Mucosa of descending colon (tissue), 3 donors: ENCODE data around the gene SLC39A7. TPM values are rescaled to one million over a fixed set of nuclear protein-coding genes. Genes with fewer than 3 reads are reported as not detected.
A peak's percentile ranks its signal among the peaks of the same experiment; 100 is the strongest.

Experiments
- ATAC-seq: fragments of 200-7000 bp; cut with Tn5 transposase; one replicate; pipeline ENCODE4 v1.9.1; 2020; ENCODE audit warnings: mild to moderate bottlenecking, moderate library complexity
- DNase-seq, 3 donors: peaks; one replicate each; pipeline ENCODE4 v3.0.0-alpha.2; 2020
- H3K36me3 ChIP-seq: fragments of 200-600 bp; one replicate; pipeline ENCODE4 v1.8.0; 2021; ENCODE audit warnings: low read depth, mild to moderate bottlenecking
- H3K4me1 ChIP-seq: fragments of 200-600 bp; one replicate; pipeline ENCODE4 v1.8.0; 2021; ENCODE audit warnings: low read depth, mild to moderate bottlenecking
- H3K4me3 ChIP-seq: fragments of 200-600 bp; one replicate; pipeline ENCODE4 v1.8.0; 2021; ENCODE audit warnings: mild to moderate bottlenecking
- H3K9me3 ChIP-seq: fragments of 200-600 bp; one replicate; pipeline ENCODE4 v1.8.0; 2021; ENCODE audit warnings: mild to moderate bottlenecking
- CTCF ChIP-seq: fragments of 200-600 bp; IDR thresholded peaks from one replicate; pipeline ENCODE4 v1.8.0; 2022; ENCODE audit warnings: antibody characterized with exemption, mild to moderate bottlenecking
- intact Hi-C, 2 donors: fragments of 100-400 bp; cut with DNase I in 1 of 2; cut with micrococcal nuclease in 1 of 2; formaldehyde crosslinking; loops; one replicate each; pipeline versions ENCODE4 v1.11.0 to v1.11.1; 2022; cut with DNase I, micrococcal nuclease
- long read RNA-seq, 2 donors: library from polyadenylated mRNA; unstranded; transcript quantifications; one replicate each; pipeline ENCODE4 v2.0.0, GENCODE V29; 2019 to 2021
- total RNA-seq, 3 donors: library from RNA; stranded (reverse); fragmentation: NEBNext Ultra II Directional in 2 of 3; extraction: Animal tissue kit (Norgen Biotek cat#: 25700) in 2 of 3; gene quantifications; one replicate each; pipeline versions ENCODE4 v1.2.1 to v1.2.4, GENCODE V29; 2021 to 2023
- donor health status: DM: no; HTN: no; CAD: no; lungs with moderate emphysema.
- donor health status: DM: no; HTN: no; CAD: no.
- donor health status: DM: no; HTN: yes; CAD: no.

The SLC39A7 gene
- 100 to 1,000 TPM in 2 of 3 donors, 10 to 100 TPM in 1; 96.9 to 159 (median 106) TPM for total RNA-seq
- long read RNA-seq, donor 1, transcript SLC39A7-202 (7 exons, 2,409 nt), result major isoform, 8 of 17 reads
- long read RNA-seq, donor 1, transcript SLC39A7-201 (8 exons, 2,153 nt), result major isoform, 8 of 17 reads
- long read RNA-seq, donor 1, partial matches to known transcripts, result 1 of 17 reads
- long read RNA-seq, donor 1, other reads (novel, unspliced or antisense), result 0 of 17 reads
- long read RNA-seq, donor 2, partial matches to known transcripts, result 3 of 7 reads
- long read RNA-seq, donor 2, other reads (novel, unspliced or antisense), result 1 of 7 reads

- Histone ChIP-seq H3K4me1 (peaks cover 44% of the 10 kb centered on the region), H3K9me3 (no peaks in the 10 kb centered on the region), H3K36me3 (peaks cover 8% of the 10 kb centered on the region), H3K4me3 (peak within 1 kb of the TSS; percentile 86)
- ATAC-seq (peak; percentile 82), DNase-seq (peak; percentile 99)
- TF ChIP-seq CTCF, result no peak
- intact Hi-C loops, result no loop called here
Observed at GRCh38 chr6:33200219-33201146, at the start of gene SLC39A7, which contains the start of gene RXRB. SLC39A7 (plus strand) TSS chr6:33200867; CDS start chr6:33201246, 379 bp downstream. RXRB (minus strand) TSS chr6:33200665; CDS start chr6:33200476, 189 bp downstream.

- H3K9me3 ChIP-seq, result peaks cover 16% of the 10 kb centered on the region
- no peak for TF ChIP-seq CTCF
- no peaks in the 10 kb centered on the region for H3K4me1 ChIP-seq
- DNase-seq (no peak), ATAC-seq (no peak)
- H3K4me3 ChIP-seq, result no peak overlapping the region
- intact Hi-C loops, result no loop called here
- H3K36me3 ChIP-seq, result no peaks in the 10 kb centered on the region
Observed at GRCh38 chr6:33151050-33151449, 49.6 kb upstream of the SLC39A7 start.

GRCh38 chr6:33154349-33154748 lies 46.3 kb upstream of the SLC39A7 start:
- no peak for TF ChIP-seq CTCF
- ATAC-seq (no peak), DNase-seq (no peak)
- Histone ChIP-seq H3K4me1 (no peaks in the 10 kb centered on the region), H3K4me3 (no peak overlapping the region), H3K9me3 (peaks cover 16% of the 10 kb centered on the region), H3K36me3 (no peaks in the 10 kb centered on the region)
- intact Hi-C loops, result no loop called here

- no peak for DNase-seq
- no peaks in the 10 kb centered on the region for H3K36me3 ChIP-seq
- peaks cover 12% of the 10 kb centered on the region for H3K9me3 ChIP-seq
- intact Hi-C loops, result no loop called here
- peaks cover 10% of the 10 kb centered on the region for H3K4me1 ChIP-seq
- no peak for ATAC-seq
- TF ChIP-seq CTCF, result no peak
- no peak overlapping the region for H3K4me3 ChIP-seq
Observed at GRCh38 chr6:33156561-33156960, 44.1 kb upstream of the SLC39A7 start.

- Histone ChIP-seq H3K9me3 (peaks cover 8% of the 10 kb centered on the region), H3K4me3 (no peak overlapping the region), H3K36me3 (no peaks in the 10 kb centered on the region), H3K4me1 (peaks cover 15% of the 10 kb centered on the region)
- intact Hi-C loops, result no loop called here
- no peak for DNase-seq
- no peak for ATAC-seq
- TF ChIP-seq CTCF, result no peak
Observed at GRCh38 chr6:33156964-33157363, 43.7 kb upstream of the SLC39A7 start.
